Keratinocyte (primary cell): Measurements from ENCODE around the gene KRTAP10-11. TPM values are rescaled to one million over a fixed set of nuclear protein-coding genes. Genes with fewer than 3 reads are reported as not detected.
"Not testable (repeated sequence)": the region's sequence is repeated elsewhere in the genome, so short reads cannot be mapped to it uniquely, and the experiment has no call there.

Source experiments
- DNase-seq: peaks from one replicate; pipeline ENCODE4 v3.0.0-alpha.2; 2011; ENCODE audit warnings: low read depth, missing footprints, low spot score
- FAIRE-seq: peaks from 2 replicates; lab custom pipeline; 2011; peaks lifted over from hg19 to GRCh38; lab: Jason Lieb, UNC
- H2AFZ ChIP-seq: 2 replicates; pipeline ENCODE4 v1.6.0; 2012; ENCODE audit warnings: low read length, control low read depth, inconsistent platforms; ENCODE audit not compliant: control insufficient read depth
- H3K27ac ChIP-seq: 2 replicates; pipeline ENCODE4 v1.5.1; 2011; ENCODE audit warnings: low read length; ENCODE audit not compliant: control insufficient read depth, insufficient read depth
- H3K27me3 ChIP-seq: 3 replicates; pipeline ENCODE4 v1.6.0; 2011; ENCODE audit warnings: low read length; ENCODE audit not compliant: control insufficient read depth, insufficient read depth; ENCODE audit errors: extremely low read depth
- H3K36me3 ChIP-seq, 2 experiments: 2 replicates in 1 of 2; 3 replicates in 1 of 2; pipeline ENCODE4 v1.5.1; 2011; ENCODE audit warnings: low read length in 2 of 2, mild to moderate bottlenecking in 1 of 2; ENCODE audit not compliant: control insufficient read depth in 2 of 2, insufficient read depth in 2 of 2; ENCODE audit errors: extremely low read depth in 1 of 2
- H3K4me1 ChIP-seq: 3 replicates; pipeline ENCODE4 v1.5.1; 2011; ENCODE audit warnings: low read length; ENCODE audit not compliant: control insufficient read depth, insufficient read depth; ENCODE audit errors: extremely low read depth
- H3K4me2 ChIP-seq: 3 replicates; pipeline ENCODE4 v1.6.0; 2011; ENCODE audit warnings: low read depth, low read length; ENCODE audit not compliant: control insufficient read depth, insufficient read depth; ENCODE audit errors: extremely low read depth
- H3K4me3 ChIP-seq, 3 experiments: fragments of 200-600 bp in 1 of 3; sonication (generic) in 1 of 3; 2 replicates in 2 of 3; 3 replicates in 1 of 3; pipeline ENCODE4 v1.5.1; 2011 to 2016; ENCODE audit warnings: low read length in 3 of 3, mild to moderate bottlenecking in 3 of 3, control low read depth in 2 of 3, inconsistent platforms in 1 of 3, low read depth in 1 of 3, mixed read lengths in 1 of 3, mixed run types in 1 of 3, moderate library complexity in 1 of 3; ENCODE audit not compliant: control insufficient read depth in 2 of 3, insufficient read depth in 2 of 3; ENCODE audit errors: extremely low read depth in 1 of 3
- H3K79me2 ChIP-seq: 2 replicates; pipeline ENCODE4 v1.6.0; 2012; ENCODE audit warnings: low read length; ENCODE audit not compliant: control insufficient read depth, insufficient read depth
- H3K9ac ChIP-seq: 3 replicates; pipeline ENCODE4 v1.6.0; 2011; ENCODE audit warnings: low read length; ENCODE audit not compliant: control insufficient read depth, insufficient read depth; ENCODE audit errors: extremely low read depth
- H3K9me1 ChIP-seq: 3 replicates; pipeline ENCODE4 v1.6.0; 2011; ENCODE audit warnings: low read length; ENCODE audit not compliant: control insufficient read depth, insufficient read depth; ENCODE audit errors: extremely low read depth
- H3K9me3 ChIP-seq: 2 replicates; pipeline ENCODE4 v1.5.1; 2012; ENCODE audit warnings: low read depth, low read length; ENCODE audit not compliant: control insufficient read depth
- H4K20me1 ChIP-seq: 3 replicates; pipeline ENCODE4 v1.6.0; 2011; ENCODE audit warnings: low read length; ENCODE audit not compliant: control insufficient read depth, insufficient read depth; ENCODE audit errors: extremely low read depth
- CTCF ChIP-seq, 3 experiments: IDR thresholded peaks in 1 of 3; conservative IDR thresholded peaks in 1 of 3; optimal IDR thresholded peaks in 1 of 3; 2 replicates in 2 of 3; 3 replicates in 1 of 3; pipeline versions ENCODE3 to v1.5.1; 2011; ENCODE audit warnings: low read length in 3 of 3, mild to moderate bottlenecking in 3 of 3, moderate library complexity in 2 of 3, control low read depth in 1 of 3, inconsistent platforms in 1 of 3; ENCODE audit not compliant: insufficient read depth in 2 of 3; ENCODE audit errors: extremely low read depth in 1 of 3
- EZH2 ChIP-seq: IDR thresholded peaks from one replicate; pipeline ENCODE4 v1.6.1; 2012; ENCODE audit warnings: inconsistent platforms, mild to moderate bottlenecking, low read length, moderate library complexity
- dilution Hi-C: fragments of 300-500 bp; cut with MboI; formaldehyde crosslinking; loops from one replicate; pipeline ENCODE4 v1.7.0; 2020; ENCODE audit warnings: low sequenced_read_pairs; ENCODE audit not compliant: extremely low pct_ligation_motif_present
- polyA plus RNA-seq, 5 experiments: library from polyadenylated mRNA; depleted of rRNA in 3 of 5; stranded (reverse) in 3 of 5; stranded (forward) in 1 of 5; unstranded in 1 of 5; fragments of >200 nt; gene quantifications; 1 replicate in 1 of 5; 2 replicates in 3 of 5; 3 replicates in 1 of 5; pipeline versions ENCODE4 v1.2.1 to v1.2.3, GENCODE V29; 2011 to 2012; ENCODE audit warnings: missing spikeins in 2 of 5, low read depth in 1 of 5, low replicate concordance in 1 of 5

KRTAP10-11 gene
- polyA plus RNA-seq, 1 donor (not counting 4 experiments of a cell fraction or from before 2014, with no cell fraction given) = not detected

- no peaks in the 10 kb centered on the region for H3K27me3 ChIP-seq
- no peaks in the 10 kb centered on the region for H3K36me3 ChIP-seq
- no peak overlapping the region for H3K27ac ChIP-seq
- no peaks in the 10 kb centered on the region for H3K9me1 ChIP-seq
- no peak overlapping the region for H3K4me2 ChIP-seq
- dilution Hi-C loops = no loop called here
- H3K9me3 ChIP-seq = no peaks in the 10 kb centered on the region
- no peaks in the 10 kb centered on the region for H4K20me1 ChIP-seq
- no peaks in the 10 kb centered on the region for H3K4me1 ChIP-seq
- H3K4me3 ChIP-seq = no peak overlapping the region
- H3K79me2 ChIP-seq = no peaks in the 10 kb centered on the region
- DNase-seq (no peak), FAIRE-seq (no peak)
- H3K9ac ChIP-seq = no peak overlapping the region
- no peak overlapping the region for H2AFZ ChIP-seq
- no peak for TF ChIP-seq CTCF (optimal IDR thresholded peaks at IDR 0.05 in 1 of 3, IDR thresholded peaks at IDR 0.05 in 1 of 3, conservative IDR thresholded peaks at IDR 0.05 in 1 of 3; ENCODE audit: extremely low read depth in 1 of 3, insufficient read depth in 2 of 3, low read length in 3 of 3)
- no peak for TF ChIP-seq EZH2
Measured at GRCh38 chr21:44658541-44658910, 12.3 kb downstream of the KRTAP10-11 start.

GRCh38 chr21:44658913-44659595 is 12.8 kb downstream of the KRTAP10-11 start:
- H4K20me1 ChIP-seq = no peaks in the 10 kb centered on the region
- no peaks in the 10 kb centered on the region for H3K27me3 ChIP-seq
- no peak overlapping the region for H3K9ac ChIP-seq
- dilution Hi-C loops = no loop called here
- H3K4me2 ChIP-seq = no peak overlapping the region
- no peaks in the 10 kb centered on the region for H3K9me3 ChIP-seq
- no peak overlapping the region for H3K4me3 ChIP-seq
- H2AFZ ChIP-seq = no peak overlapping the region
- H3K9me1 ChIP-seq = no peaks in the 10 kb centered on the region
- no peak for FAIRE-seq
- no peak for DNase-seq
- no peaks in the 10 kb centered on the region for H3K4me1 ChIP-seq
- no peaks in the 10 kb centered on the region for H3K79me2 ChIP-seq
- no peaks in the 10 kb centered on the region for H3K36me3 ChIP-seq
- no peak overlapping the region for H3K27ac ChIP-seq
- TF ChIP-seq CTCF (optimal IDR thresholded peaks at IDR 0.05 in 1 of 3, IDR thresholded peaks at IDR 0.05 in 1 of 3, conservative IDR thresholded peaks at IDR 0.05 in 1 of 3; ENCODE audit: extremely low read depth in 1 of 3, insufficient read depth in 2 of 3, low read length in 3 of 3) = no peak
- no peak for TF ChIP-seq EZH2

- H3K9me1 ChIP-seq, H3K79me2 ChIP-seq, H3K27ac ChIP-seq, H3K36me3 ChIP-seq, dilution Hi-C loops, DNase-seq, H3K4me3 ChIP-seq, H3K27me3 ChIP-seq, H3K9ac ChIP-seq, H3K4me1 ChIP-seq, H4K20me1 ChIP-seq, FAIRE-seq, H2AFZ ChIP-seq, H3K9me3 ChIP-seq, H3K4me2 ChIP-seq: not testable (repeated sequence)
Measured at GRCh38 chr21:44661567-44661966, 15.4 kb downstream of the KRTAP10-11 start.
